BLaER1 treated with 17β-estradiol and CSF1 and Interleukin-3, amounts not matched to agents 10 nM and 100 nM (cell line): ENCODE data around the gene HSD3B7.

ENCODE experiments used
- H3K27ac ChIP-seq, 11 experiments: shearing (Covaris generic); formaldehyde crosslinking; 2 replicates each; pipeline ENCODE4 v1.8.1; 2022
- H3K27me3 ChIP-seq, 11 experiments: shearing (Covaris generic); formaldehyde crosslinking; 2 replicates each; pipeline ENCODE4 v1.8.1; 2022
- H3K36me3 ChIP-seq, 11 experiments: shearing (Covaris generic); formaldehyde crosslinking; 2 replicates each; pipeline ENCODE4 v1.8.1; 2022
- H3K4me1 ChIP-seq, 10 experiments: shearing (Covaris generic); formaldehyde crosslinking; 2 replicates each; pipeline ENCODE4 v1.8.1; 2022
- H3K4me2 ChIP-seq, 11 experiments: shearing (Covaris generic); formaldehyde crosslinking; 2 replicates each; pipeline ENCODE4 v1.8.1; 2022
- H3K4me3 ChIP-seq, 10 experiments: shearing (Covaris generic); formaldehyde crosslinking; 2 replicates each; pipeline ENCODE4 v1.8.1; 2022
- H3K9ac ChIP-seq, 11 experiments: shearing (Covaris generic); formaldehyde crosslinking; 2 replicates each; pipeline ENCODE4 v1.8.1; 2022
- H3K9me3 ChIP-seq, 11 experiments: shearing (Covaris generic); formaldehyde crosslinking; replicated peaks in 1 of 11; 2 replicates each; pipeline ENCODE4 v1.8.1; 2022
- H4K20me1 ChIP-seq, 11 experiments: shearing (Covaris generic); formaldehyde crosslinking; 2 replicates each; pipeline ENCODE4 v1.8.1; 2022
- Cebpa-rat ChIP-seq, 11 experiments: shearing (Covaris generic); IDR thresholded peaks; 2 replicates each; pipeline ENCODE4 v1.8.1; 2022

Gene HSD3B7

DNA sequence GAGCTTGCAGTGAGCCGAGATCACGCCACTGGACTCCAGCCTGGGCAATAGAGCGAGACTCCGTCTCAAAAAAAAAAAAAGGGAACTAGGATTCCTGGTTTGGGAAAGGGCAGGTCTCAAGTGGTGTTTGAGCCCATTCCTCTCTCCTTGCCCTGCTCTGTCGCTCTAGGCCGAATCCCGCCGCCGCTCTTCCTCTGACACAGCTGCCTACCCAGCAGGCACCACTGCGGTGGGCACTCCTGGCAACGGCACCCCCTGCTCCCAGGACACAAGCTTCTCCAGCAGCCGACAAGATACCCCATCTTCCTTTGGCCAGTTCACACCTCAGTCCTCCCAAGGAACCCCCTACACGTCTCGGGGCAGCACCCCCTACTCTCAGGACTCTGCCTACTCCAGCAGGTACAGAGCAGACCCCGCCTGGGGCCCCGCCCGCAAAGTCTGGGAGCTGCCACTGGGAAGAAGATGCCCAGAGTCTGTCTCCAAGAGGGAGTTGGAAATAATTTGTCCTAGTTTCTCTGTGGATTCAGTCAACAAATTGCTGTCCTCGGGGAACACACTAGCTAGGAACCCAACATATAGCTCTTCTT, 21.0 kb upstream of the HSD3B7 start:
- Histone ChIP-seq H3K36me3 (peaks cover 94 to 100% (median 99%) of the 10 kb centered on the region in 11 experiments), H3K4me1 (peaks cover 5 to 11% (median 6%) of the 10 kb centered on the region in 10 experiments), H3K4me2 (no peak overlapping the region), H4K20me1 (peaks cover 0 to 78% (median 34%) of the 10 kb centered on the region in 11 experiments; a peak in 19 of 22 replicates), H3K9me3 (no peaks in the 10 kb centered on the region), H3K27ac (no peak overlapping the region), H3K9ac (no peak overlapping the region), H3K27me3 (no peaks in the 10 kb centered on the region), H3K4me3 (no peak overlapping the region)
- no peak for TF ChIP-seq Cebpa-rat (IDR thresholded peaks at IDR 0.05)

DNA sequence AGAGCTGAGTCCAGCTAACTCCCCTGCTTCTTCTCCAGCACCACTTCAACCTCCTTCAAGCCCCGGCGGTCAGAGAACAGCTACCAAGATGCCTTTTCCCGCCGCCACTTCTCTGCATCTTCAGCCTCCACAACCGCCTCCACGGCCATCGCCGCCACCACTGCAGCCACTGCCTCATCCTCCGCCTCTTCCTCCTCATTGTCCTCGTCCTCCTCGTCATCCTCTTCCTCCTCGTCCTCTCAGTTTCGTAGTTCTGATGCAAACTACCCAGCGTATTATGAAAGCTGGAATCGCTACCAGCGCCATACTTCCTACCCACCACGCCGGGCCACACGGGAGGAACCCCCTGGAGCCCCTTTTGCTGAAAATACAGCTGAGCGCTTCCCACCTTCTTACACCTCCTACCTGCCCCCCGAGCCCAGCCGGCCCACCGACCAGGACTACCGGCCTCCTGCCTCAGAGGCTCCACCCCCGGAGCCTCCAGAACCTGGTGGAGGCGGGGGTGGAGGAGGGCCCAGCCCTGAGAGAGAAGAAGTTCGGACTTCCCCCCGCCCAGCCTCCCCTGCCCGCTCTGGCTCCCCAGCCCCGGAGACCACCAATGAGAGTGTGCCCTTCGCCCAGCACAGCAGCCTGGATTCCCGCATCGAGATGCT, 20.3 kb upstream of the HSD3B7 start:
- Histone ChIP-seq H3K4me3 (no peak overlapping the region), H3K36me3 (peaks cover 94 to 100% (median 99%) of the 10 kb centered on the region in 11 experiments), H3K9ac (0 out of 22 replicates have a peak overlapping the region, but pooled peaks of 1 of the 11 experiments have one; percentile 3), H3K4me1 (peaks cover 0 to 4% (median 0%) of the 10 kb centered on the region in 10 experiments; a peak in 4 of 20 replicates), H4K20me1 (peaks cover 0 to 78% (median 27%) of the 10 kb centered on the region in 11 experiments; a peak in 17 of 22 replicates), H3K27ac (no peak overlapping the region), H3K27me3 (no peaks in the 10 kb centered on the region), H3K4me2 (no peak overlapping the region), H3K9me3 (no peaks in the 10 kb centered on the region)
- no peak for TF ChIP-seq Cebpa-rat (IDR thresholded peaks at IDR 0.05)

DNA sequence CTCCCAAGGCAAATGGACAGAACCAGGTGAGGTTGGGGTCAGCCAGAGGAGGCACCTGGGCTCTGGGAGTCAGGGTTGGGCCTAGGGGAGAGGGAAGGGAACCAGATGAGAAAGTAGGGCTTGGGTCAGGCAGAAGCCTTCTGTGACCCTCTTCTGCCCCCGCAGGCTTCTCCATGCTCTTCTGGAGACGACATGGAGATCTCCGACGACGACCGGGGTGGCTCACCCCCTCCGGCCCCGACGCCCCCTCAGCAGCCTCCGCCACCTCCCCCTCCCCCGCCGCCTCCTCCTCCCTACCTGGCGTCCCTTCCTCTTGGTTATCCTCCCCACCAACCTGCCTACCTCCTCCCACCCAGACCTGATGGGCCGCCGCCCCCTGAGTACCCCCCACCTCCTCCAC, 19.6 kb upstream of the HSD3B7 start:
- H3K4me2 ChIP-seq = no peak overlapping the region
- no peak overlapping the region for H3K4me3 ChIP-seq
- peaks cover 0 to 81% (median 23%) of the 10 kb centered on the region in 11 experiments; a peak in 17 of 22 replicates for H4K20me1 ChIP-seq
- TF ChIP-seq Cebpa-rat (IDR thresholded peaks at IDR 0.05) = no peak
- H3K27ac ChIP-seq = no peak overlapping the region
- no peaks in the 10 kb centered on the region for H3K4me1 ChIP-seq
- H3K27me3 ChIP-seq = no peaks in the 10 kb centered on the region
- peaks cover 94 to 100% (median 99%) of the 10 kb centered on the region in 11 experiments for H3K36me3 ChIP-seq
- no peak overlapping the region for H3K9ac ChIP-seq
- no peaks in the 10 kb centered on the region for H3K9me3 ChIP-seq

DNA sequence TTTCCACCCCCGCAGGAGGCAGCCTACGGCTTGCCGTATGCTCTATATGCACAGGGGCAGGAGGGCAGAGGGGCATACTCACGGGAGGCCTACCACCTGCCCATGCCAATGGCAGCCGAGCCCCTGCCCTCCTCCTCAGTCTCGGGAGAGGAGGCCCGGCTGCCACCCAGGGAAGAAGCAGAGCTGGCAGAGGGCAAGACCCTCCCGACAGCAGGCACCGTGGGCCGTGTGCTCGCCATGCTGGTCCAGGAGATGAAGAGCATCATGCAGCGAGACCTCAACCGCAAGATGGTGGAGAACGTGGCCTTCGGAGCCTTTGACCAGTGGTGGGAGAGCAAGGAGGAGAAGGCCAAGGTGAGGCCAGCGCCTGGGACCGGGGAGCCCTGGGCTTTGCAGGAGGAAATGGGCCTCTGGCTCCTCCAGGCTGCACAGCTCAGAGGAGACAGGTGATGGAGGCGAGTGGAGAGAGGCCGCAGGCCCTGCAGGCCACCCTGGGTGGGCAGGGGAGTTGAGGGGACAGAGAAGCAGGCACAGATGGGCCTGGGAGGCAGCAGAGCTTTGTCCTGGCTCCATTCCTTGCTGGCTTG, 18.9 kb upstream of the HSD3B7 start:
- Histone ChIP-seq H3K9me3 (no peaks in the 10 kb centered on the region), H3K27me3 (no peaks in the 10 kb centered on the region), H3K4me3 (no peak overlapping the region), H3K9ac (no peak overlapping the region), H3K4me2 (no peak overlapping the region), H4K20me1 (peaks cover 0 to 85% (median 24%) of the 10 kb centered on the region in 11 experiments; a peak in 17 of 22 replicates), H3K36me3 (peaks cover 94 to 100% (median 99%) of the 10 kb centered on the region in 11 experiments), H3K4me1 (no peaks in the 10 kb centered on the region), H3K27ac (no peak overlapping the region)
- TF ChIP-seq Cebpa-rat (IDR thresholded peaks at IDR 0.05) = no peak

DNA sequence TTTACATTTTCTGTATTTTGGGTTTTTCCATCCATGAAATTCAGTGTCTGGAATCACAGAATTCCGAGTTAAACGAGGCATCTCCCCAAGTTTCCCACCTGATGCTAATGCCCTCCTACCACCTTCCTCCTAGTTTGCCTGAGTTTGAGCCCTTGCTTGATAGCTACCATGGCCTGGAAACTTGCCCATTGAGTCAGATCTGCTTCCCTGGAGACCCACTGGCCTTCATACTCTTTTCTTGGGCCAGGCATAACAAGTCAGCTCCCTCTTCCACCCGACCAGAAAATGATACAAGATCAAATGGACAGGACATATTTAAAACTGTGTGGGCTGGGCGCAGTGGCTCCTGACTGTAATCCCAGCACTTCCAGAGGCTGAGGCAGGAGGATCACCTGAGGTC, 17.2 kb upstream of the HSD3B7 start:
- Histone ChIP-seq H3K27ac (no peak overlapping the region), H3K36me3 (peaks cover 94 to 100% (median 99%) of the 10 kb centered on the region in 11 experiments), H3K9ac (no peak overlapping the region)

DNA sequence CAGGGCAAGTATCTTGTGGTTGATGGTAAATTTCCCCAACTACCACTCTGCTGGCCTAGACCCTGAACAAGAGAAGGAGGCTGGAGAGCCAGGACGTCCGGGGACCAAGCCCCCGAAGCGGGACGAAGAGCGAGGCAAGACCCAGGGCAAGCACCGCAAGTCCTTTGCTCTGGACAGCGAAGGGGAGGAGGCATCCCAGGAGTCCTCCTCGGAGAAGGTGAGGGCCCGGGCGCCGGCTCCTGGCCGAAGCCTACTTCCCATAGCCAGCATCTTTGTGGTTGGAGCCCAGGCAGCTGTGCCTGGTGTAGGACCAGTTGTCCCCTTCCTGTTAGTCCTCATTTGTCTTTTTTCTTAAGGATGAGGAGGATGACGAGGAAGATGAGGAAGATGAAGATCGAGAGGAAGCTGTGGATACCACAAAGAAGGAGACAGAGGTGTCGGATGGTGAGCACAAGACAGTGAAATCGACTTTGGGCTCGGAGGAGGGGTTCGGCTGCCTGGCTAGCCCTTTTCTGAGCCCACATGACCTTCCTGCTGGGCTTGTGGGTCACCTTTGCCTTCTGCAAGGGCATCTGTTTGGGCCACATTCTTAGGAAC, 15.7 kb upstream of the HSD3B7 start:
- Histone ChIP-seq H3K4me1 (no peaks in the 10 kb centered on the region), H3K36me3 (peaks cover 94 to 100% (median 99%) of the 10 kb centered on the region in 11 experiments)

More for the DNA sequence above, 17.2 kb upstream of the HSD3B7 start:
- Histone ChIP-seq H3K27me3 (no peaks in the 10 kb centered on the region), H4K20me1 (peaks cover 0 to 76% (median 26%) of the 10 kb centered on the region in 11 experiments; a peak in 17 of 22 replicates), H3K4me1 (no peaks in the 10 kb centered on the region), H3K4me3 (no peak overlapping the region), H3K9me3 (no peaks in the 10 kb centered on the region), H3K4me2 (no peak overlapping the region)
- TF ChIP-seq Cebpa-rat (IDR thresholded peaks at IDR 0.05) = no peak

DNA sequence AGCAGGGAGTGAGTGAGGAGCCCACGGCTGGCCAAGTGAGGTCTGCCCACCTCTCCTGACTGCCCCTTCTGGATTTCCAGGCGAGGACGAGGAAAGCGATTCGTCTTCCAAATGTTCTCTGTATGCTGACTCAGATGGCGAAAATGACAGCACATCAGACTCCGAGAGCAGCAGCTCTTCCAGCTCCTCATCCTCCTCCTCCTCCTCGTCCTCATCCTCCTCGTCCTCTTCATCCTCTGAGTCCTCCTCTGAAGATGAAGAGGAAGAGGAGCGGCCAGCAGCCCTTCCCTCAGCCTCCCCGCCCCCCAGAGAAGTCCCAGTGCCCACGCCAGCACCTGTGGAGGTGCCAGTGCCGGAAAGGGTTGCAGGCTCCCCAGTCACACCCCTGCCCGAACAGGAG, 13.7 kb upstream of the HSD3B7 start:
- peaks cover 95 to 100% (median 100%) of the 10 kb centered on the region in 11 experiments for H3K36me3 ChIP-seq
- H3K9me3 ChIP-seq = no peaks in the 10 kb centered on the region
- H3K27ac ChIP-seq = no peak overlapping the region
- H3K4me1 ChIP-seq = no peaks in the 10 kb centered on the region
- peaks cover 0 to 77% (median 22%) of the 10 kb centered on the region in 11 experiments; a peak in 14 of 22 replicates for H4K20me1 ChIP-seq
- no peak overlapping the region for H3K4me3 ChIP-seq
- no peak overlapping the region for H3K4me2 ChIP-seq
- no peaks in the 10 kb centered on the region for H3K27me3 ChIP-seq
- no peak for TF ChIP-seq Cebpa-rat (IDR thresholded peaks at IDR 0.05)
- no peak overlapping the region for H3K9ac ChIP-seq

More for the DNA sequence above, 15.7 kb upstream of the HSD3B7 start:
- H3K4me2 ChIP-seq = no peak overlapping the region
- TF ChIP-seq Cebpa-rat (IDR thresholded peaks at IDR 0.05) = no peak
- H3K9ac ChIP-seq = peak overlapping the region in 1 of 11 experiments; percentile 23; a peak in 1 of 22 replicates
- H3K27ac ChIP-seq = no peak overlapping the region
- H3K9me3 ChIP-seq = no peaks in the 10 kb centered on the region
- no peak overlapping the region for H3K4me3 ChIP-seq
- H3K27me3 ChIP-seq = no peaks in the 10 kb centered on the region
- peaks cover 0 to 77% (median 32%) of the 10 kb centered on the region in 11 experiments; a peak in 15 of 22 replicates for H4K20me1 ChIP-seq

DNA sequence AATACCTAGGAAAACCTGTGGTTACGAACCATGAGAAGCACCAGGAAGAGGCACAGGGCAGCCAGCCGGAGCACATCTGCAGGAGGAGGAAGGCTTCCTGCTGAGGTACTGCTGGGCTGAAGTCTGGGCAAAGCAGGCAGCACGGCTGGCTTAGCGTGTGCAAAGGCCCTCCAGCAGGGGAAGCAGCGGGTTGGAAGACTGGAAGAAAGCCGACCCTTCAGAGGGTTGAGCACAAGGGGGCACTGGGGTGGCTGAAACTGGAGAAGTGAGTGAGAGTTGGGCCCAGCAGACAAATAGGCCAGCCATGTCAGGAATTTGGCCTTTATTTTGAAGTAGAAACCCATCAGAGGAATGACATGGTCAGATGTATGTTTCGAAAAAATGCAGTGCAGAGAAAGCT, 12.1 kb upstream of the HSD3B7 start:
- TF ChIP-seq Cebpa-rat (IDR thresholded peaks at IDR 0.05) = no peak
- H3K36me3 ChIP-seq = peaks cover 98 to 100% (median 100%) of the 10 kb centered on the region in 11 experiments
- no peak overlapping the region for H3K27ac ChIP-seq
- no peaks in the 10 kb centered on the region for H3K9me3 ChIP-seq
- H4K20me1 ChIP-seq = peaks cover 4 to 79% (median 32%) of the 10 kb centered on the region in 11 experiments; a peak in 19 of 22 replicates
- no peaks in the 10 kb centered on the region for H3K27me3 ChIP-seq
- no peak overlapping the region for H3K9ac ChIP-seq
- H3K4me1 ChIP-seq = no peaks in the 10 kb centered on the region
- no peak overlapping the region for H3K4me2 ChIP-seq
- no peak overlapping the region for H3K4me3 ChIP-seq

DNA sequence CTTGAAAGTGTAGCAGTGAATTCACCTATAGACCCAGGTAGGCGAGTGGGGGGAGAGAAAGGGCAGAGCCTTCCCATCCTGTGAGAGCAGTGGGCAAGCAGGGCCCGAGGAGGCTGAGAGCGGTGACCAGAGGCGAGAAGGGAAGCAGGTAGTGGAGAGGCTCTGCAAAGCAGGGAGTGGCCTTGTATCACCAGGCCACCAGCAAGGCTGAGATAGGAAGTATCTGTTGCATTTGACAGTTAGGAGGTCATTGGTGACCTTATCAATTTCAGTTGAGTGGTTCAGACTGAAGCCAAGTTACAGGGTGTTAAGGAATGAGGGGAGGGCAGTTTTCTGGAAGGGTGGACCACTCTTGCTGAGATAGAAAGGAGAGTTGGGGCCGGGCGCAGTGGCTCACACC, 10.7 kb upstream of the HSD3B7 start:
- TF ChIP-seq Cebpa-rat (IDR thresholded peaks at IDR 0.05) = no peak
- H3K4me3 ChIP-seq = no peak overlapping the region
- no peak overlapping the region for H3K9ac ChIP-seq
- no peak overlapping the region for H3K4me2 ChIP-seq
- no peaks in the 10 kb centered on the region for H3K4me1 ChIP-seq
- no peaks in the 10 kb centered on the region for H3K27me3 ChIP-seq
- H3K9me3 ChIP-seq = no peaks in the 10 kb centered on the region
- no peak overlapping the region for H3K27ac ChIP-seq
- peaks cover 97 to 100% (median 99%) of the 10 kb centered on the region in 11 experiments for H3K36me3 ChIP-seq
- peaks cover 5 to 86% (median 43%) of the 10 kb centered on the region in 11 experiments; a peak in 20 of 22 replicates for H4K20me1 ChIP-seq
